ENCODE measurements around the gene ADRB2.

Gene ADRB2

GRCh38 chr5:148805326-148806290 lies 20.8 kb upstream of the ADRB2 start:
- no peak for DNase-seq

- no peak for DNase-seq
Measured at GRCh38 chr5:148806520-148806931, 19.9 kb upstream of the ADRB2 start.

- no peak for DNase-seq
Measured at GRCh38 chr5:148807851-148808250, 18.6 kb upstream of the ADRB2 start.

- DNase-seq = no peak
Measured at GRCh38 chr5:148808864-148809642, 17.4 kb upstream of the ADRB2 start.

GRCh38 chr5:148809781-148810524 lies 16.5 kb upstream of the ADRB2 start:
- no peak for DNase-seq

GRCh38 chr5:148810823-148811222 lies 15.6 kb upstream of the ADRB2 start:
- no peak for DNase-seq

- no peak for DNase-seq
Measured at GRCh38 chr5:148811756-148812155, 14.7 kb upstream of the ADRB2 start.

GRCh38 chr5:148815086-148815485 lies 11.3 kb upstream of the ADRB2 start:
- no peak for DNase-seq

DNA sequence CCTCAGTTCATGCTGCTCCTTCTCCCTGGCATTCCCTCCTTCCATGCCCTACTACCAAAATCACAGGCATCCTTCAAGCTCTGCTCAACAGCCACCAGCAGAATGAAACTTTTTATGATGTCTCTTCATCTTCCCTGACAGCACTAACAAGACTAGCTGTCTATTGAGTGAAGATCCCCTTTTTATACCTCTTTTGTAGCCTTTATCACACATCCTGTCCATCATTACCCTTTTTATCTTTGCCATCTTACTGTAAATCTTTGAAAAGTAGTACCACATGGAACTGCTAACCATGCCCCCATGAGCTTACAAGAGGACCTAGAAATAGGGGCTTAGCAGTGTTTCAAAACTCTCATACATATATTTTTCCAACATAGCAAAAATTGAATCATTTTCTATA lies 10.8 kb upstream of the ADRB2 start:
- no peak for DNase-seq

GRCh38 chr5:148816357-148816756 lies 10.1 kb upstream of the ADRB2 start:
- no peak for DNase-seq

- no peak for DNase-seq
Measured at GRCh38 chr5:148816782-148817181, 9.6 kb upstream of the ADRB2 start.

- DNase-seq = no peak
Measured at GRCh38 chr5:148817606-148818005, 8.8 kb upstream of the ADRB2 start.

DNA sequence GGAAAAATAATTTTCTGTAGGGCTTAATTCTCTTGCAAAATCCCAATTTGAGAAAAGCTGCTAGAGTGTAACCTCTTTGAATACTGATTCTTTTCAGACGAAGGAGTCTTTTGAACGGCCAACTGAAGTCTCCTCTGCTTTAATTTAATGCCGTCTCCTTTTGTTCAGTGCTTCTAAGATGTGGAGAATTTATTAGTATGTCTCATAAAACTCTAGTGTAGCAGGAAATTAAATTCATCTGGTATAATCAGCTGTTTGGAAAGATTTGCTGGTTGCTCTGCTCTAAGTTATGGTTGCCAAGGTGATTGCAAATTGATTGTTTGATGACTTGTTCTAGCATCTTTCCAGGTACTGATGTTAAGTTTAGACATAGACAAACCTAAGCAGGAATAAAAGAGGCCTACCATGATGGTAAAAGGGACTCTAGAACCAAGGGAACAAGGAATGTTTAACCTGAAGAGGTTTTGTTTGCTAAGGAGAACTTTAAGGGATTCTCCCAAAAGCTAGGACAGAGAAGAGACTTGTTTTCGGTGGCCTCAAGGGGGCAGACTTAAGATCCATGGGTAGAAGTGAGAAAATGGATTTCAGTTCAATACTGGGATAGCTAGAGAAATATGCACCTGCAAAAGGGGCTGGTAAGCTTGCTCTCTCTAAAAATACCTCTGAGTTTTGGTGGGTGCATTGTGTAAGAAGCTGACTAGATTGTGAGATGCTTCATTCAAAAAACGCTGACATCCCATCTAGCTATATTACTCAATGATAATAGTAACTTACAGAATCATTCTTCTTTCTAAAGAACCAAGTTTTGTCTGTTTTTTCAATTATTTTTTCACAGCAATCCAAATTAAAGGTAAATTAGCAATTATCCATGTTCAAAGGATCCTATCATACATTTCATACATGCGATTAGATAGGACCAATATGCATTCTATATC lies 5.7 kb upstream of the ADRB2 start:
- DNase-seq = no peak

DNA sequence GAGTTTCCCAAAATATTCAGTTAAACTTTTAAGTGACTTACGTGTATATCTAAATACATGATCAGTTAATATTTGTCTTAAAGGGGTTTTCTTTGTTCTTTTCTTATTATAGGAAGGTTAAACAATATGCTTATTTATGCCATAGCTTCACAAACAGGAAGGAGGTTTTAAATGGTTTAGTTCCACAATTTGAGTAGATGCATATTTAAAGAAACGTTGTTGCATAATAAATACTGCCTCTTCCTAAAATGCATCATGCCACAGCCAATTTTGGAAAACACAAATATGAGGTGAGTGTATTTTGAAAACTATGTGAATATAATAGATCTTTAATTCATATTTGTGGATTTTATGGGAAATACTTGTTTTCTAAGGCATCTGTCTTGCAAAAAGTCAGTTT lies 2.5 kb upstream of the ADRB2 start:
- DNase-seq = no peak

- no peak for DNase-seq
Measured at GRCh38 chr5:148825716-148826052, 727 bp upstream of the ADRB2 start.

- DNase-seq = no peak
Measured at GRCh38 chr5:148826739-148827070, 294 bp downstream of the ADRB2 start.

GRCh38 chr5:148827723-148828122 lies 1.3 kb downstream of the ADRB2 start:
- DNase-seq = no peak

DNA sequence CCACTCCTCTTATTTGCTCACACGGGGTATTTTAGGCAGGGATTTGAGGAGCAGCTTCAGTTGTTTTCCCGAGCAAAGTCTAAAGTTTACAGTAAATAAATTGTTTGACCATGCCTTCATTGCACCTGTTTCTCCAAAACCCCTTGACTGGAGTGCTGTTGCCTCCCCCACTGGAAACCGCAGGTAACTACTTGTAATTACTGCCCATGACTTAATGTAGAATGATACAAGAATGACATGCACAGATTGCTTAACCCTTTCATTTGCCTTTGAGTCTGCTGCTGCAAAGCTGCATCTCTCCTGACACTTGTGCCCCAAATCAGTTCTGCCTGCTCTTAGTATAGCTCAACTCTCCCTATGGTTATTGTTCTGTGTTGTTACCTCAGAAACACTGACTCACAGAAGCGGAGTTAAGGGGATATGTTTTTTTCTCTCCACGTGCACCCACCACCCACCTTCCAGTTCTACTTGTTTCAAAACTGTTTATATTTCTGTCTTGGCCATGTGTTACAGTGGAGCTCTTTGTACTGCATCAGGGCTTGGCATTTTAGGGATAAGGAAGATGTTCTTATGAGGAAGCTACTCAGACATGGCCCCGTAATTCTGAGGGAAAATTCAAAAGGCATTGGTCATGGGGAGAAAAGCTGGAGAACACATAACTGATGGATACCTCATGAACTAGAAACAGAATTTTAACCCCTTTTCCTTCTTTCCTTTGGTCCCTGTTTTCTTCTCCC lies 2.3 kb downstream of the ADRB2 start:
- no peak for DNase-seq

DNA sequence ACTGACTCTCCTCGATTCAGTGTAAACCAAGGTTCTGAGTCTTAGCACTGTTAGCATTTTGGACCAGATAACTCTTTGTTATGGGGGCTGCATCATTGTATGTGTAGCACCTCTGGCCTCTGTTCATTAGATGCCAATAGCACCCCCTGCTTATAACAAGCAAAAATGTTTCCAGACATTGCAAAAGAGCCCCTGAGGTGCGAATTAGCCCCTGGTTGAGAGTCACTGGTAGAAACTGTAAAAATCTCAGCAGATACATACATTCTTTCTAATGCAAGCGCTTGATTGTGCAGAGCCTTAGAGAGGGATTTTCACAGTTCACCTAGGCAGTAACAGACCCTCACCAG lies 2.8 kb downstream of the ADRB2 start:
- no peak for DNase-seq

- no peak for DNase-seq
Measured at GRCh38 chr5:148829734-148830133, 3.3 kb downstream of the ADRB2 start.

DNA sequence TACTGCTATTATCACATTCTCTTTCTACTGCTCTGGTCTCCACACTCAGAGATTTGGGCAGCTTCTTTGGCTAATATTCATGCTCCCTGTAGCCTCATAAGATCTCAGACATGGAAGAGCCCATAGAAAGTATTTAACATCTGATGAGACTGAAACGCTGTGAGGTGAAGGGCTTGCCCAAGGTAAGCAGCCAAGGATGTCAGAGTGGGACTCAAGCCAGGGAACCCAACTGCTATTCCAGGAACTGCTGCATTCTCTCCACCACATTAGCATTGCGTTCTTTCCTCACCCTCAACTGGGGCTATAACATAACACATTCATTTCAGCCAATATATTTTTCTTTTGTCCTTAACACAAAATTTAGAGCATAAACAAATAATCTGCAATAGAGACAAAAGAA lies 3.8 kb downstream of the ADRB2 start:
- no peak for DNase-seq
